ENCODE results near the gene ROMO1. TPM values are rescaled to one million over a fixed set of nuclear protein-coding genes. Genes with fewer than 3 reads are reported as not detected.
"Not testable (repeated sequence)": the region's sequence is repeated elsewhere in the genome, so short reads cannot be mapped to it uniquely, and the experiment has no call there.

Gene ROMO1
- total and polyA plus RNA-seq, 8 donors: 101 to 651 (median 345) TPM

DNA sequence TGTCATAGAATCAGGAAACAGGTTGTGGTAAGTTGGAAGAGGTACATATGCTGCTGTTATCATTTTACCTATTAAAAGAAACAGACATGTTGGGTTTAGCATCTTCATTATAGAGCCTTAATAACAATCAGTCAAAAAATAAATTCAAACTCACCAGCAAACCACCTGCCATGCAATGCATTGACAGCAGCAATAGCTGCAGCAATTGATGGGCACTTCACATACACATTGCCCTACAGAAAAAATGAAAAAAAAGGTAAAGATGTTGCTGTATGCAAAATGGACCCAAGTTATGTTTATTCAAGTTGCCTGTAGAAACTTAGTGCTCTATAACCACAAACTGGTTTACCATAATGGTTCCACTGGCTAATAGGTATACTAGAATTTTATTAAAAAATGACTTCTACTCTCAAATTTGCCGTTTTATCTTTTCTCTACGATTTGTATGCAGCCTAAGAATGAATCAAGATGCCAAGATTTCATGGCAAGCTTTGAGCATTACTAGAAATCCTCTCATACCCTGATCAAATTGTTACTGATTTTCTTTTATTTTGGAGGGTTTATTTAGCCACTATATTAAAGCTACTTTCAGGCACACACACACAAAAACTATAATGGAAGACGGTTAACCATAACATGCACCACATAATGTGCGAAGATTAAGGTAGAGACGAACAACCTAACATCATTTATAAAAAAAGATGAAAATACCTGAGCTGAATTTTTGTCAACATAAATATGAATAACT is 5.5 kb downstream of the ROMO1 start:
- Histone ChIP-seq H3K27ac (no peak overlapping the region), H3K9me3 (no peaks in the 10 kb centered on the region), H3K4me1 (peaks cover 11 to 66% (median 35%) of the 10 kb centered on the region in 4 donors), H3K27me3 (no peaks in the 10 kb centered on the region), H3K36me3 (peaks cover 51 to 89% (median 86%) of the 10 kb centered on the region in 4 donors), H3K4me3 (no peak overlapping the region)
- intact Hi-C loops (cut with DNase I; ENCODE audit: low total_unique reads): no loop called here
- DNase-seq: no peak
- TF ChIP-seq, protein P1, sequence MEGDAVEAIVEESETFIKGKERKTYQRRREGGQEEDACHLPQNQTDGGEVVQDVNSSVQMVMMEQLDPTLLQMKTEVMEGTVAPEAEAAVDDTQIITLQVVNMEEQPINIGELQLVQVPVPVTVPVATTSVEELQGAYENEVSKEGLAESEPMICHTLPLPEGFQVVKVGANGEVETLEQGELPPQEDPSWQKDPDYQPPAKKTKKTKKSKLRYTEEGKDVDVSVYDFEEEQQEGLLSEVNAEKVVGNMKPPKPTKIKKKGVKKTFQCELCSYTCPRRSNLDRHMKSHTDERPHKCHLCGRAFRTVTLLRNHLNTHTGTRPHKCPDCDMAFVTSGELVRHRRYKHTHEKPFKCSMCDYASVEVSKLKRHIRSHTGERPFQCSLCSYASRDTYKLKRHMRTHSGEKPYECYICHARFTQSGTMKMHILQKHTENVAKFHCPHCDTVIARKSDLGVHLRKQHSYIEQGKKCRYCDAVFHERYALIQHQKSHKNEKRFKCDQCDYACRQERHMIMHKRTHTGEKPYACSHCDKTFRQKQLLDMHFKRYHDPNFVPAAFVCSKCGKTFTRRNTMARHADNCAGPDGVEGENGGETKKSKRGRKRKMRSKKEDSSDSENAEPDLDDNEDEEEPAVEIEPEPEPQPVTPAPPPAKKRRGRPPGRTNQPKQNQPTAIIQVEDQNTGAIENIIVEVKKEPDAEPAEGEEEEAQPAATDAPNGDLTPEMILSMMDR (IDR thresholded peaks at IDR 0.05): no peak
- no peak for TF ChIP-seq POLR2AphosphoS5 (IDR thresholded peaks at IDR 0.05)
- no peak for TF ChIP-seq EP300 (IDR thresholded peaks at IDR 0.05)
- TF ChIP-seq POLR2A (IDR thresholded peaks at IDR 0.05): no peak
- 79 to 90% (median 83%) methylated on average over 5 of the region's 5 CpGs for WGBS, 5 donors

GRCh38 chr20:35705894-35706293 is 6.7 kb downstream of the ROMO1 start:
- Histone ChIP-seq H3K4me1 (peaks cover 0 to 66% (median 31%) of the 10 kb centered on the region in 4 donors), H3K36me3 (peaks cover 56 to 100% (median 98%) of the 10 kb centered on the region in 4 donors)
- DNase-seq; H3K4me3 ChIP-seq; H3K27me3 ChIP-seq; H3K9me3 ChIP-seq; intact Hi-C loops (cut with DNase I; ENCODE audit: low total_unique reads); H3K27ac ChIP-seq: not testable (repeated sequence)
- 78 to 90% (median 82%) methylated on average over 11 of the region's 11 CpGs for WGBS, 5 donors

DNA sequence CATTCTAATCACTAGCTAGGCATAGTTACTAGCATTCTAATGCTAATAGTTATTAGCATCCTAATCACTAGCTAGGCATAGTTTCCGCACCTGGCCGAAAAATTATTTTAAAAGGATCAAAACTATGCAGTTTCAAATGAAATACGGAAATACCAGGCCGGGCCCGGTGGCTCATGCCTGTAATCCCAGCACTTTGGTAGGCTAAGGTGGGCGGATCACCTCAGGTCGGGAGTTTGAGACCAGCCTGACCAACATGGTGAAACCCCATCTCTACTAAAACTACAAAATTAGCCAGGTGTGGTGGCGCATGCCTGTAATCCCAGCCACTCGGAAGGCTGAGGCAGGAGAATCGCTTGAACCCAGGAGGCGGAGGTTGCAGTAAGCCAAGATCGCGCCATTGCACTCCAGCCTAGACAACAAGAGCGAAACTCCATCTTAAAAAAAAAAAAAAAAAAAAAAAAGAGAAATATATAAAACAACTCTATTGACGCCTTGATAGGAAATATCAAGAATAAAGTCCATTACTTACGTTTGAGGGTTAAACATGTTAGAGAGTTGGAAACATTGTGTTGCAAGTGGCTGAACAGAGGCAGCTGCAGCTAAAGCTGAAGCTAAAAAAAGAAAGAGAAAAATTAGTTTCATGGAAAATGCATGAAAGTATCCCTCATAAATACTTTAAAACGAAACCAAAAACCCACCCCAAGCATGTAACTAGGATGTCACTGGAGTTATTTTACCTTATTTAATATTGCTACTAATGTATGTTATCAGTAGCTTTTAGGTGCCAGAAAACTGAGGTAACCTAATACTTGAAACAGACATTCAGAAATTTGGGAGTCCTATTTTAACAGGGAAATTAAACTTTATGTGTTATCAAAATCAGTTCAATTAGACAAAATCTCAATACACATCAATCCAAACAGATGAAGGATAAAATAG is 7.7 kb downstream of the ROMO1 start:
- H3K9me3 ChIP-seq; intact Hi-C loops (cut with DNase I; ENCODE audit: low total_unique reads); H3K4me3 ChIP-seq; H3K27me3 ChIP-seq; H3K27ac ChIP-seq: not testable (repeated sequence)
- Histone ChIP-seq H3K36me3 (peaks cover 65 to 100% (median 100%) of the 10 kb centered on the region in 4 donors), H3K4me1 (peaks cover 0 to 66% (median 33%) of the 10 kb centered on the region in 4 donors)
- 90 to 92% (median 90%) methylated on average over 17 of the region's 17 CpGs for WGBS, 5 donors
- peak in 1 of 2 donors; percentile 21 for DNase-seq

DNA sequence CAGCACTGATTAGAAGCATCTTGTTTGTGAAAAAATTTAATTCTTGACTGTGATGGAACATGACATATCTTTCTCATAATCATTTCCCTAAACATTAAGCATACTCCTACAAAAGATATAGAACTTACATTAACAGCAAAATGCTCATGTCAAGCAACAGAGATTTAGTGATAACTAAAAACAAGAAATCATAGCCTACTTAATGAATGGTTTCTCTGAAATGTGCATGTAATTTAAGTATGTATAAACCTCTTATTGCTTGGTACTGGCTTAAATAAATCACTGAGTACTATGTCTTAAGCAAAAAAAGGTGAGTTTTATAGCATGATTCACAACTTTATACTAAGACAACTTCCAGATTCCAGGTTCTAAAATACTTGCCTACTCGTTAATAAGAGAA is 9.3 kb downstream of the ROMO1 start:
- Histone ChIP-seq H3K36me3 (peaks cover 73 to 100% (median 100%) of the 10 kb centered on the region in 4 donors), H3K27ac (no peak overlapping the region), H3K4me3 (no peak overlapping the region), H3K4me1 (peaks cover 0 to 62% (median 34%) of the 10 kb centered on the region in 4 donors), H3K27me3 (no peaks in the 10 kb centered on the region), H3K9me3 (no peaks in the 10 kb centered on the region)
- DNase-seq: no peak
- intact Hi-C loops (cut with DNase I; ENCODE audit: low total_unique reads): no loop called here
- TF ChIP-seq POLR2AphosphoS5 (IDR thresholded peaks at IDR 0.05) (no peak), POLR2A (IDR thresholded peaks at IDR 0.05) (no peak), EP300 (IDR thresholded peaks at IDR 0.05) (no peak)
- TF ChIP-seq, protein P1 (IDR thresholded peaks at IDR 0.05): no peak
- 37 to 50% (median 45%) methylated on average over 1 of the region's 1 CpG for WGBS, 5 donors

GRCh38 chr20:35709259-35709658 is 10.1 kb downstream of the ROMO1 start:
- H3K4me3 ChIP-seq: no peak overlapping the region
- no peaks in the 10 kb centered on the region for H3K9me3 ChIP-seq
- TF ChIP-seq POLR2AphosphoS5 (IDR thresholded peaks at IDR 0.05) (no peak), EP300 (IDR thresholded peaks at IDR 0.05) (no peak), POLR2A (IDR thresholded peaks at IDR 0.05) (no peak)
- TF ChIP-seq, protein P1 (IDR thresholded peaks at IDR 0.05): no peak
- H3K4me1 ChIP-seq: peaks cover 0 to 57% (median 34%) of the 10 kb centered on the region in 4 donors
- no peak for DNase-seq
- peak overlapping the region in 1 of 5 donors; percentile 4 for H3K27ac ChIP-seq
- 76 to 94% (median 84%) methylated on average over 1 of the region's 1 CpG for WGBS, 5 donors
- peaks cover 73 to 100% (median 100%) of the 10 kb centered on the region in 4 donors for H3K36me3 ChIP-seq
- H3K27me3 ChIP-seq: no peaks in the 10 kb centered on the region
- intact Hi-C loops (cut with DNase I; ENCODE audit: low total_unique reads): no loop called here
